ENCODE data around the gene METTL3.

- TF ChIP-seq SMC3 (IDR thresholded peaks at IDR 0.05; ENCODE audit: low read depth, low read length) (no peak), MAFK (IDR thresholded peaks at IDR 0.05; ENCODE audit: low read depth, low read length) (no peak), CTCF (conservative IDR thresholded peaks at IDR 0.05; ENCODE audit: low read depth, low read length) (no peak), POLR2A (IDR thresholded peaks at IDR 0.05; ENCODE audit: low read depth, low read length) (no peak), MAZ (IDR thresholded peaks at IDR 0.05; ENCODE audit: borderline replicate concordance, low read depth, low read length) (no peak), FOS (IDR thresholded peaks at IDR 0.05; ENCODE audit: low read depth, low read length) (no peak), BHLHE40 (IDR thresholded peaks at IDR 0.05; ENCODE audit: low read depth, low read length) (no peak)
Observed at GRCh38 chr14:21506557-21506956, 4.6 kb downstream of the METTL3 start.
